HEK293 (cell line): ENCODE results near the gene RGS7.

Source experiments
- BCL6B ChIP-seq: fragments of 450-650 bp; formaldehyde crosslinking; IDR thresholded peaks from 2 replicates; pipeline ENCODE4 v1.5.1; 2017; ENCODE audit warnings: missing biosample characterization, missing genetic modification characterization
- PRDM1 ChIP-seq: fragments of 450-650 bp; formaldehyde crosslinking; IDR thresholded peaks from 2 replicates; pipeline ENCODE4; 2016; ENCODE audit warnings: missing biosample characterization, missing genetic modification characterization
- ZBTB48 ChIP-seq: fragments of 450-650 bp; formaldehyde crosslinking; IDR thresholded peaks from 2 replicates; pipeline ENCODE4 v1.5.1; 2016; ENCODE audit warnings: missing biosample characterization, missing genetic modification characterization
- ZFP37 ChIP-seq: fragments of 450-650 bp; formaldehyde crosslinking; IDR thresholded peaks from 2 replicates; pipeline ENCODE4 v1.5.1; 2016; ENCODE audit warnings: missing biosample characterization, missing genetic modification characterization
- ZNF112 ChIP-seq: fragments of 450-650 bp; formaldehyde crosslinking; IDR thresholded peaks from 2 replicates; pipeline ENCODE4 v1.5.0; 2017; ENCODE audit warnings: missing biosample characterization, missing genetic modification characterization
- ZNF16 ChIP-seq: fragments of 450-650 bp; formaldehyde crosslinking; IDR thresholded peaks from 2 replicates; pipeline ENCODE4 v1.5.1; 2016; ENCODE audit warnings: low read depth, missing biosample characterization, missing genetic modification characterization
- ZNF24 ChIP-seq: fragments of 450-650 bp; formaldehyde crosslinking; IDR thresholded peaks from 2 replicates; pipeline ENCODE4 v1.5.1; 2016; ENCODE audit warnings: missing biosample characterization, missing genetic modification characterization
- ZNF280C ChIP-seq: fragments of 450-650 bp; formaldehyde crosslinking; IDR thresholded peaks from 2 replicates; pipeline ENCODE4 v1.5.1; 2016; ENCODE audit warnings: missing biosample characterization, missing genetic modification characterization
- ZNF292 ChIP-seq: fragments of 450-650 bp; formaldehyde crosslinking; IDR thresholded peaks from 2 replicates; pipeline ENCODE4 v1.5.1; 2016; ENCODE audit warnings: low read depth, missing biosample characterization, missing genetic modification characterization, borderline replicate concordance
- ZNF366 ChIP-seq: fragments of 450-650 bp; formaldehyde crosslinking; conservative IDR thresholded peaks from 2 replicates; pipeline ENCODE4 v1.5.1; 2016; ENCODE audit warnings: missing biosample characterization, missing genetic modification characterization
- ZNF433 ChIP-seq: fragments of 450-650 bp; formaldehyde crosslinking; IDR thresholded peaks from 2 replicates; pipeline ENCODE4 v1.5.1; 2016; ENCODE audit warnings: missing biosample characterization, missing genetic modification characterization, low read depth
- ZNF449 ChIP-seq: fragments of 450-650 bp; formaldehyde crosslinking; IDR thresholded peaks from 2 replicates; pipeline ENCODE4 v1.5.1; 2017; ENCODE audit warnings: missing biosample characterization, mild to moderate bottlenecking, missing genetic modification characterization, moderate library complexity
- ZNF48 ChIP-seq: fragments of 450-650 bp; formaldehyde crosslinking; IDR thresholded peaks from 2 replicates; pipeline ENCODE4 v1.5.1; 2016; ENCODE audit warnings: missing biosample characterization, missing genetic modification characterization
- ZNF501 ChIP-seq: fragments of 450-650 bp; formaldehyde crosslinking; IDR thresholded peaks from 2 replicates; pipeline ENCODE4 v1.5.1; 2016; ENCODE audit warnings: missing biosample characterization, missing genetic modification characterization
- ZNF664 ChIP-seq: fragments of 450-650 bp; formaldehyde crosslinking; IDR thresholded peaks from 2 replicates; pipeline ENCODE4 v1.5.1; 2016; ENCODE audit warnings: missing biosample characterization, missing genetic modification characterization
- ZNF701 ChIP-seq: fragments of 450-650 bp; formaldehyde crosslinking; IDR thresholded peaks from 2 replicates; pipeline ENCODE4 v1.5.1; 2016; ENCODE audit warnings: missing biosample characterization, missing genetic modification characterization
- ZNF777 ChIP-seq: fragments of 450-650 bp; formaldehyde crosslinking; IDR thresholded peaks from 2 replicates; pipeline ENCODE4 v1.5.1; 2017; ENCODE audit warnings: missing biosample characterization, missing genetic modification characterization, borderline replicate concordance
- ZNF830 ChIP-seq: fragments of 450-650 bp; IDR thresholded peaks from 2 replicates; pipeline ENCODE4 v1.5.0; 2018; ENCODE audit warnings: missing biosample characterization, missing genetic modification characterization, low read depth, mild to moderate bottlenecking, moderate library complexity
- TF ChIP-seq, protein P1 (sequence below): fragments of 450-650 bp; formaldehyde crosslinking; IDR thresholded peaks from 2 replicates; pipeline ENCODE4 v1.5.1; 2016; ENCODE audit warnings: missing biosample characterization, missing genetic modification characterization
- TF ChIP-seq, protein P2 (sequence below): fragments of 450-650 bp; formaldehyde crosslinking; IDR thresholded peaks from 2 replicates; pipeline ENCODE4 v1.5.1; 2016; ENCODE audit warnings: missing biosample characterization, missing genetic modification characterization
- TF ChIP-seq, protein P3 (sequence below): fragments of 450-650 bp; formaldehyde crosslinking; IDR thresholded peaks from 2 replicates; pipeline ENCODE4 v1.5.1; 2016; ENCODE audit warnings: missing biosample characterization, missing genetic modification characterization, borderline replicate concordance
- TF ChIP-seq, protein P4 (sequence below): fragments of 450-650 bp; formaldehyde crosslinking; IDR thresholded peaks from 2 replicates; pipeline ENCODE4 v1.5.1; 2016; ENCODE audit warnings: missing biosample characterization, missing genetic modification characterization
- TF ChIP-seq, protein P5 (sequence below): fragments of 450-650 bp; formaldehyde crosslinking; IDR thresholded peaks from 2 replicates; pipeline ENCODE4 v1.5.1; 2017; ENCODE audit warnings: missing biosample characterization, missing genetic modification characterization
- TF ChIP-seq, protein P6 (sequence below): fragments of 450-650 bp; formaldehyde crosslinking; IDR thresholded peaks from 2 replicates; pipeline ENCODE4 v1.5.1; 2016; ENCODE audit warnings: missing biosample characterization, missing genetic modification characterization

RGS7 gene

GRCh38 chr1:241356519-241357365 is at the start of gene RGS7 (continued):
- TF ChIP-seq ZFP37 (tag by site-specific recombination) = no peak
- TF ChIP-seq ZBTB48 (tag by site-specific recombination) = no peak
- TF ChIP-seq ZNF830 (tag by site-specific recombination) = no peak
- no peak for TF ChIP-seq ZNF701 (tag by site-specific recombination)
- TF ChIP-seq ZNF24 (tag by site-specific recombination) = no peak
- no peak for TF ChIP-seq ZNF16 (tag by site-specific recombination)
- no peak for TF ChIP-seq ZNF366 (tag by site-specific recombination)
- TF ChIP-seq ZNF292 (tag by site-specific recombination) = no peak
- no peak for TF ChIP-seq ZNF112 (tag by site-specific recombination)
- no peak for TF ChIP-seq ZNF433 (tag by site-specific recombination)
- TF ChIP-seq, protein P1, sequence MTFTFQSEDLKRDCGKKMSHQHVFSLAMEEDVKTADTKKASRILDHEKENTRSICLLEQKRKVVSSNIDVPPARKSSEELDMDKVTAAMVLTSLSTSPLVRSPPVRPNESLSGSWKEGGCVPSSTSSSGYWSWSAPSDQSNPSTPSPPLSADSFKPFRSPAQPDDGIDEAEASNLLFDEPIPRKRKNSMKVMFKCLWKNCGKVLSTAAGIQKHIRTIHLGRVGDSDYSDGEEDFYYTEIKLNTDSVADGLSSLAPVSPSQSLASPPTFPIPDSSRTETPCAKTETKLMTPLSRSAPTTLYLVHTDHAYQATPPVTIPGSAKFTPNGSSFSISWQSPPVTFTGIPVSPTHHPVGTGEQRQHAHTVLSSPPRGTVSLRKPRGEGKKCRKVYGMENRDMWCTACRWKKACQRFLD (tag by site-specific recombination) = no peak
- no peak for TF ChIP-seq ZNF280C (tag by site-specific recombination)
- TF ChIP-seq BCL6B = no peak
- no peak for TF ChIP-seq PRDM1 (tag by site-specific recombination)
- TF ChIP-seq, protein P2, sequence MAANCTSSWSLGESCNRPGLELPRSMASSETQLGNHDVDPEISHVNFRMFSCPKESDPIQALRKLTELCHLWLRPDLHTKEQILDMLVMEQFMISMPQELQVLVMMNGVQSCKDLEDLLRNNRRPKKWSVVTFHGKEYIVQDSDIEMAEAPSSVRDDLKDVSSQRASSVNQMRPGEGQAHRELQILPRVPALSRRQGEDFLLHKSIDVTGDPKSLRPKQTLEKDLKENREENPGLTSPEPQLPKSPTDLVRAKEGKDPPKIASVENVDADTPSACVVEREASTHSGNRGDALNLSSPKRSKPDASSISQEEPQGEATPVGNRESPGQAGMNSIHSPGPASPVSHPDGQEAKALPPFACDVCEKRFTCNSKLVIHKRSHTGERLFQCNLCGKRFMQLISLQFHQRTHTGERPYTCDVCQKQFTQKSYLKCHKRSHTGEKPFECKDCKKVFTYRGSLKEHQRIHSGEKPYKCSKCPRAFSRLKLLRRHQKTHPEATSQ (tag by site-specific recombination) = no peak
- TF ChIP-seq ZNF777 (tag by site-specific recombination) = no peak
- TF ChIP-seq ZNF664 (tag by site-specific recombination) = no peak
- TF ChIP-seq, protein P3, sequence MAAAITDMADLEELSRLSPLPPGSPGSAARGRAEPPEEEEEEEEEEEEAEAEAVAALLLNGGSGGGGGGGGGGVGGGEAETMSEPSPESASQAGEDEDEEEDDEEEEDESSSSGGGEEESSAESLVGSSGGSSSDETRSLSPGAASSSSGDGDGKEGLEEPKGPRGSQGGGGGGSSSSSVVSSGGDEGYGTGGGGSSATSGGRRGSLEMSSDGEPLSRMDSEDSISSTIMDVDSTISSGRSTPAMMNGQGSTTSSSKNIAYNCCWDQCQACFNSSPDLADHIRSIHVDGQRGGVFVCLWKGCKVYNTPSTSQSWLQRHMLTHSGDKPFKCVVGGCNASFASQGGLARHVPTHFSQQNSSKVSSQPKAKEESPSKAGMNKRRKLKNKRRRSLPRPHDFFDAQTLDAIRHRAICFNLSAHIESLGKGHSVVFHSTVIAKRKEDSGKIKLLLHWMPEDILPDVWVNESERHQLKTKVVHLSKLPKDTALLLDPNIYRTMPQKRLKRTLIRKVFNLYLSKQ (tag by site-specific recombination) = no peak
- TF ChIP-seq, protein P4, sequence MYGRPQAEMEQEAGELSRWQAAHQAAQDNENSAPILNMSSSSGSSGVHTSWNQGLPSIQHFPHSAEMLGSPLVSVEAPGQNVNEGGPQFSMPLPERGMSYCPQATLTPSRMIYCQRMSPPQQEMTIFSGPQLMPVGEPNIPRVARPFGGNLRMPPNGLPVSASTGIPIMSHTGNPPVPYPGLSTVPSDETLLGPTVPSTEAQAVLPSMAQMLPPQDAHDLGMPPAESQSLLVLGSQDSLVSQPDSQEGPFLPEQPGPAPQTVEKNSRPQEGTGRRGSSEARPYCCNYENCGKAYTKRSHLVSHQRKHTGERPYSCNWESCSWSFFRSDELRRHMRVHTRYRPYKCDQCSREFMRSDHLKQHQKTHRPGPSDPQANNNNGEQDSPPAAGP = peak; percentile 68; the same call in 1 of the 2 replicates
- TF ChIP-seq ZNF449 = peak; percentile 74; the same call in 1 of the 2 replicates
- TF ChIP-seq, protein P5, sequence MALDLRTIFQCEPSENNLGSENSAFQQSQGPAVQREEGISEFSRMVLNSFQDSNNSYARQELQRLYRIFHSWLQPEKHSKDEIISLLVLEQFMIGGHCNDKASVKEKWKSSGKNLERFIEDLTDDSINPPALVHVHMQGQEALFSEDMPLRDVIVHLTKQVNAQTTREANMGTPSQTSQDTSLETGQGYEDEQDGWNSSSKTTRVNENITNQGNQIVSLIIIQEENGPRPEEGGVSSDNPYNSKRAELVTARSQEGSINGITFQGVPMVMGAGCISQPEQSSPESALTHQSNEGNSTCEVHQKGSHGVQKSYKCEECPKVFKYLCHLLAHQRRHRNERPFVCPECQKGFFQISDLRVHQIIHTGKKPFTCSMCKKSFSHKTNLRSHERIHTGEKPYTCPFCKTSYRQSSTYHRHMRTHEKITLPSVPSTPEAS (tag by site-specific recombination) = no peak
- TF ChIP-seq, protein P6, sequence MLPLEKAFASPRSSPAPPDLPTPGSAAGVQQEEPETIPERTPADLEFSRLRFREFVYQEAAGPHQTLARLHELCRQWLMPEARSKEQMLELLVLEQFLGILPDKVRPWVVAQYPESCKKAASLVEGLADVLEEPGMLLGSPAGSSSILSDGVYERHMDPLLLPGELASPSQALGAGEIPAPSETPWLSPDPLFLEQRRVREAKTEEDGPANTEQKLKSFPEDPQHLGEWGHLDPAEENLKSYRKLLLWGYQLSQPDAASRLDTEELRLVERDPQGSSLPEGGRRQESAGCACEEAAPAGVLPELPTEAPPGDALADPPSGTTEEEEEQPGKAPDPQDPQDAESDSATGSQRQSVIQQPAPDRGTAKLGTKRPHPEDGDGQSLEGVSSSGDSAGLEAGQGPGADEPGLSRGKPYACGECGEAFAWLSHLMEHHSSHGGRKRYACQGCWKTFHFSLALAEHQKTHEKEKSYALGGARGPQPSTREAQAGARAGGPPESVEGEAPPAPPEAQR (tag by site-specific recombination) = no peak
- no peak for TF ChIP-seq ZNF48 (tag by site-specific recombination)
- no peak for TF ChIP-seq ZNF501 (tag by site-specific recombination)
